ENCODE data around the gene PRKAR1B.

The PRKAR1B gene

GRCh38 chr7:532379-533143 lies 194.5 kb downstream of the PRKAR1B start:
- no peak for FAIRE-seq
- DNase-seq (ENCODE audit: insufficient read length, low spot score) = no peak

- FAIRE-seq (no peak), DNase-seq (ENCODE audit: insufficient read length, low spot score) (no peak)
These were observed 195.3 kb downstream of the PRKAR1B start for GRCh38 chr7:531777-532176.

- no peak for FAIRE-seq
- no peak for DNase-seq (ENCODE audit: insufficient read length, low spot score)
These were observed 198.6 kb downstream of the PRKAR1B start for GRCh38 chr7:528451-528850.

GRCh38 chr7:527723-528122 lies 199.4 kb downstream of the PRKAR1B start:
- DNase-seq (ENCODE audit: insufficient read length, low spot score) (no peak), FAIRE-seq (no peak)

- DNase-seq (ENCODE audit: insufficient read length, low spot score) = no peak
- no peak for FAIRE-seq
These were observed 200.5 kb downstream of the PRKAR1B start for GRCh38 chr7:526460-527034.

- no peak for FAIRE-seq
- no peak for DNase-seq (ENCODE audit: insufficient read length, low spot score)
These were observed 201.3 kb downstream of the PRKAR1B start for GRCh38 chr7:525740-526139.

- DNase-seq (ENCODE audit: insufficient read length, low spot score) = no peak
- FAIRE-seq = no peak
These were observed 202.3 kb downstream of the PRKAR1B start for GRCh38 chr7:524800-525199.

- no peak for FAIRE-seq
These were observed 203.4 kb downstream of the PRKAR1B start for GRCh38 chr7:523347-524336.

GRCh38 chr7:522951-523314 lies 204.1 kb downstream of the PRKAR1B start:
- FAIRE-seq (no peak), DNase-seq (ENCODE audit: insufficient read length, low spot score) (no peak)

More at GRCh38 chr7:523347-524336, 203.4 kb downstream of the PRKAR1B start:
- no peak for DNase-seq (ENCODE audit: insufficient read length, low spot score)

GRCh38 chr7:522071-522950 lies 204.8 kb downstream of the PRKAR1B start:
- FAIRE-seq = no peak
- DNase-seq (ENCODE audit: insufficient read length, low spot score) = peak; percentile 62

- peak; percentile 64 for DNase-seq (ENCODE audit: insufficient read length, low spot score)
- FAIRE-seq = peak; percentile 8
These were observed 205.6 kb downstream of the PRKAR1B start for GRCh38 chr7:521221-522070.

GRCh38 chr7:520503-521161 lies 206.4 kb downstream of the PRKAR1B start:
- FAIRE-seq (no peak), DNase-seq (ENCODE audit: insufficient read length, low spot score) (no peak)

- FAIRE-seq = no peak
- peak; percentile 63 for DNase-seq (ENCODE audit: insufficient read length, low spot score)
These were observed 207.3 kb downstream of the PRKAR1B start, which contains the start of gene PDGFA for GRCh38 chr7:519484-520390. TSS of gene PDGFA (minus strand) at chr7:519846. CDS start at chr7:519001, 845 bp downstream.

- peak; percentile 59 for DNase-seq (ENCODE audit: insufficient read length, low spot score)
These were observed 208.2 kb downstream of the PRKAR1B start for GRCh38 chr7:518630-519483.

GRCh38 chr7:517774-518629 lies 209.1 kb downstream of the PRKAR1B start:
- DNase-seq (ENCODE audit: insufficient read length, low spot score) (no peak), FAIRE-seq (no peak)

More at GRCh38 chr7:518630-519483, 208.2 kb downstream of the PRKAR1B start:
- no peak for FAIRE-seq
